B cell (primary cell): ENCODE data around the gene TOLLIP. TPM values are rescaled to one million over a fixed set of nuclear protein-coding genes. Genes with fewer than 3 reads are reported as not detected.
A peak's percentile ranks its signal among the peaks of the same experiment; 100 is the strongest.

Experiments used
- ATAC-seq: fragments of 200-7000 bp; cut with Tn5 transposase; one replicate; pipeline ENCODE4 v1.10.0; 2021; ENCODE audit warnings: low read depth, mild to moderate bottlenecking, moderate number of reproducible peaks, moderate library complexity
- CTCF ChIA-PET: fragments of 350-600 bp; sonication (Branson Sonifier 250); formaldehyde crosslinking; loops from one replicate; lab custom pipeline; 2021; ENCODE audit warnings: antibody characterized with exemption, inconsistent platforms; lab: Charles Lee
- POLR2A ChIA-PET: fragments of 350-600 bp; sonication (Branson Sonifier 250); formaldehyde crosslinking; loops from one replicate; lab custom pipeline; 2021; ENCODE audit warnings: antibody characterized with exemption; lab: Charles Lee
- DNase-seq: peaks from one replicate; pipeline ENCODE4 v3.0.0; 2013
- H2AFZ ChIP-seq: 2 replicates; pipeline ENCODE4 v1.6.1; 2012; ENCODE audit warnings: mild to moderate bottlenecking, low read depth, low read length; ENCODE audit not compliant: insufficient read depth, poor library complexity, severe bottlenecking
- H3K27ac ChIP-seq, 2 donors: 1 replicate in 1 of 2; 2 replicates in 1 of 2; pipeline ENCODE4 v1.5.1; 2012 to 2013; ENCODE audit warnings: low read length in 2 of 2, mild to moderate bottlenecking in 2 of 2, moderate library complexity in 1 of 2
- H3K27me3 ChIP-seq, 4 experiments: fragments of 200-600 bp in 1 of 4; sonication (generic) in 1 of 4; replicated peaks in 1 of 4; 1 replicate in 2 of 4; 2 replicates in 2 of 4; pipeline versions ENCODE4 v1.6.1 to v1.7.0; 2013 to 2016; ENCODE audit warnings: low read length in 3 of 4, mild to moderate bottlenecking in 2 of 4, mixed read lengths in 1 of 4, moderate library complexity in 1 of 4; ENCODE audit not compliant: insufficient read depth in 4 of 4, control insufficient read depth in 3 of 4; ENCODE audit errors: control extremely low read depth in 1 of 4
- H3K36me3 ChIP-seq, 2 experiments: replicated peaks in 1 of 2; 1 replicate in 1 of 2; 2 replicates in 1 of 2; pipeline versions ENCODE4 v1.6.1 to v1.7.1; 2013; ENCODE audit warnings: low read length in 1 of 2; ENCODE audit not compliant: insufficient read depth in 2 of 2, control insufficient read depth in 1 of 2; ENCODE audit errors: control extremely low read depth in 1 of 2, extremely low read depth in 1 of 2
- H3K4me1 ChIP-seq, 2 donors: fragments of 200-600 bp in 1 of 2; sonication (generic) in 1 of 2; 1 replicate in 1 of 2; 2 replicates in 1 of 2; pipeline versions ENCODE4 v1.5.1 to v1.6.1; 2013 to 2017; ENCODE audit warnings: low read length in 2 of 2; ENCODE audit not compliant: control insufficient read depth in 2 of 2, insufficient read depth in 2 of 2
- H3K4me2 ChIP-seq: replicated peaks from 2 replicates; pipeline ENCODE3; 2012; ENCODE audit warnings: mild to moderate bottlenecking, low read depth, low read length; ENCODE audit not compliant: poor library complexity, severe bottlenecking
- H3K4me3 ChIP-seq, 5 experiments: fragments of 200-600 bp in 1 of 5; sonication (generic) in 1 of 5; 1 replicate in 3 of 5; 2 replicates in 2 of 5; pipeline versions ENCODE4 v1.5.1 to v1.7.0; 2011 to 2016; ENCODE audit warnings: low read length in 4 of 5, mild to moderate bottlenecking in 4 of 5, low read depth in 2 of 5, control low read depth in 1 of 5, moderate library complexity in 1 of 5; ENCODE audit not compliant: insufficient read depth in 1 of 5; ENCODE audit errors: control extremely low read depth in 1 of 5, extremely low read depth in 1 of 5
- H3K79me2 ChIP-seq: fragments of 200-600 bp; sonication (generic); one replicate; pipeline ENCODE4 v1.6.0; 2016; ENCODE audit warnings: low read length; ENCODE audit not compliant: control insufficient read depth, insufficient read depth
- H3K9ac ChIP-seq: fragments of 200-600 bp; sonication (generic); 2 replicates; pipeline ENCODE4 v1.6.1; 2017; ENCODE audit warnings: mild to moderate bottlenecking, low read length, moderate library complexity
- H3K9me3 ChIP-seq, 3 donors: one replicate each; pipeline versions ENCODE4 v1.6.1 to v1.7.1; 2013; ENCODE audit warnings: low read length in 2 of 3; ENCODE audit not compliant: control insufficient read depth in 2 of 3, insufficient read depth in 1 of 3; ENCODE audit errors: control extremely low read depth in 1 of 3
- H4K20me1 ChIP-seq: 2 replicates; pipeline ENCODE4 v1.6.0; 2012; ENCODE audit warnings: mild to moderate bottlenecking, low read length; ENCODE audit not compliant: insufficient read depth, control insufficient read depth, poor library complexity, severe bottlenecking
- H3K27ac Mint-ChIP-seq: one replicate; pipeline ENCODE4 v1.8.0; 2021; ENCODE audit warnings: mixed read lengths
- H3K27me3 Mint-ChIP-seq: one replicate; pipeline ENCODE4 v1.8.0; 2021; ENCODE audit warnings: mixed read lengths
- H3K4me1 Mint-ChIP-seq: one replicate; pipeline ENCODE4 v1.8.0; 2021; ENCODE audit warnings: mixed read lengths
- H3K4me3 Mint-ChIP-seq: one replicate; pipeline ENCODE4 v1.8.0; 2021; ENCODE audit warnings: mixed read lengths
- H3K9me3 Mint-ChIP-seq: one replicate; pipeline ENCODE4 v1.8.0; 2022; ENCODE audit warnings: mixed read lengths; ENCODE audit not compliant: insufficient read depth
- EZH2 ChIP-seq: IDR thresholded peaks from 2 replicates; pipeline ENCODE4 v1.6.1; 2012; ENCODE audit warnings: borderline replicate concordance, low read depth, mild to moderate bottlenecking, moderate library complexity, low read length; ENCODE audit not compliant: insufficient read depth, poor library complexity, severe bottlenecking
- WGBS: methylation state at CpG from one replicate; pipeline ENCODE4 v1.1.5; 2013; ENCODE audit warnings: missing lambda C conversion rate; ENCODE audit not compliant: insufficient coverage; 5-methylcytosine and 5-hydroxymethylcytosine counted together
- intact Hi-C: fragments of 100-400 bp; cut with micrococcal nuclease; formaldehyde crosslinking; loops from one replicate; pipeline ENCODE4 v1.10.0; 2022
- polyA plus RNA-seq: library from polyadenylated mRNA; depleted of rRNA; stranded (reverse); fragments of >200 nt; gene quantifications from 2 replicates; pipeline ENCODE4 v1.2.3, GENCODE V29; 2012
- total RNA-seq, 2 donors: library from RNA; stranded (reverse); fragments of 120-200 nt in 1 of 2; gene quantifications; 1 replicate in 1 of 2; 2 replicates in 1 of 2; pipeline versions ENCODE4 v1.2.3 to v1.2.4, GENCODE V29; 2013 to 2022
- TF ChIP-seq, protein P1 (sequence below): fragments of 200-600 bp; IDR thresholded peaks from one replicate; pipeline ENCODE4 v1.8.0; 2022; ENCODE audit warnings: antibody characterized with exemption, mild to moderate bottlenecking

The TOLLIP gene
- total and polyA plus RNA-seq, 2 donors (not counting 1 experiment from before 2014, with no cell fraction given) = 34.7 to 52.5 TPM

DNA sequence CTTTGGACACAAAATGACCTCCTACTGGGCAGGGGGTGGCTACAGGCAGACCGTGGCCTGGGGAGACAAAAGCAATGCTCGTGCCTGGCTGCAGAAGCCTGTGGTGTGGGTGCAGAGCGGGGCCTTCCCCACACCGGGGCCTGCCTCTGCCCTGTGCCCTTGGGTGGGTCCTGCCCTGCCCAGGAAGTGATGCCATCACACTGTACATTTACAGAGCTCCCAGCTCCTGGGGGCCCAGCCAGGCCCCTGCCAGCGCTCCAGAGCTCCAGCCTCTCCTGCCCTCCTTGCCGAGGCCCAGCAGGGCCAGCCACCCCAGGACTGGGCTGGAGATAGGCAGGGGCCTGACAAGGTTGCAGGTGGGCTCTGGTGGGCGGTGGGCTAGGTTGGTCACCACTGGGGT, 46.4 kb downstream of the TOLLIP start:
- H3K4me2 ChIP-seq = peak overlapping the region; percentile 94
- H3K9me3 ChIP-seq = peaks cover 0 to 12% (median 5%) of the 10 kb centered on the region in 3 donors
- H4K20me1 ChIP-seq = no peaks in the 10 kb centered on the region
- H3K27ac Mint-ChIP-seq = peak overlapping the region; percentile 86
- peaks cover 19% of the 10 kb centered on the region for H3K4me1 Mint-ChIP-seq
- H3K4me1 ChIP-seq = peaks cover 12 to 20% of the 10 kb centered on the region in 2 donors
- POLR2A ChIA-PET = interaction anchor here (1.2 kb wide), 1 partner anchor 120 kb away, joined by 6 read pairs; no protein-coding TSS in a partner anchor
- H3K79me2 ChIP-seq = no peaks in the 10 kb centered on the region
- H3K27me3 ChIP-seq = no peaks in the 10 kb centered on the region
- CTCF ChIA-PET = interaction anchor here (1.3 to 1.9 kb wide), 2 partner anchors 48 to 312 kb away, joined by 3 to 7 read pairs; no protein-coding TSS in a partner anchor
- no peak for DNase-seq
- H2AFZ ChIP-seq = peak overlapping the region; percentile 91
- H3K9ac ChIP-seq = peak overlapping the region; percentile 68
- H3K9me3 Mint-ChIP-seq = peaks cover 6% of the 10 kb centered on the region
- intact Hi-C loops = loop anchor here (2.0 to 5.0 kb wide), 2 partner anchors 74 to 309 kb away; partner anchors contain the start of gene DUSP8
- no peaks in the 10 kb centered on the region for H3K27me3 Mint-ChIP-seq
- no peak for TF ChIP-seq EZH2
- WGBS = 28% methylated on average over 6 of the region's 7 CpGs
- H3K4me3 Mint-ChIP-seq = peak overlapping the region; percentile 87
- peak; percentile 19 for ATAC-seq
- H3K27ac ChIP-seq = peak overlapping the region in 1 of 2 donors; percentile 79
- H3K4me3 ChIP-seq = peak overlapping the region in 4 of 5 experiments; percentile 54 to 67 (median 62)
- H3K36me3 ChIP-seq = peaks cover 0 to 2% of the 10 kb centered on the region in 2 experiments

GRCh38 chr11:1262172-1263006, 47.0 kb downstream of the TOLLIP start:
- Histone ChIP-seq H3K36me3 (peaks cover 0 to 2% of the 10 kb centered on the region in 2 experiments), H2AFZ (peak overlapping the region; percentile 91), H3K27ac (peak overlapping the region; percentile 25 to 79), H3K9ac (peak overlapping the region; percentile 68), H3K9me3 (peaks cover 0 to 12% (median 5%) of the 10 kb centered on the region in 3 donors), H3K4me1 (peaks cover 12 to 20% of the 10 kb centered on the region in 2 donors), H3K27me3 (no peaks in the 10 kb centered on the region), H3K4me3 (peak overlapping the region in 4 of 5 experiments; percentile 54 to 67 (median 62)), H3K79me2 (no peaks in the 10 kb centered on the region), H3K4me2 (peak overlapping the region; percentile 94), H4K20me1 (no peaks in the 10 kb centered on the region)
- ATAC-seq (peak; percentile 94), DNase-seq (peak; percentile 83)
- intact Hi-C loops = loop anchor here (1.0 to 5.0 kb wide), 4 partner anchors 47 to 310 kb away; partner anchors contain the start of genes BRSK2, DUSP8 and TOLLIP
- WGBS = 19% methylated on average over 24 of the region's 31 CpGs
- Mint-ChIP-seq H3K27ac (peak overlapping the region; percentile 86), H3K4me1 (peaks cover 19% of the 10 kb centered on the region), H3K9me3 (peaks cover 6% of the 10 kb centered on the region), H3K4me3 (peak overlapping the region; percentile 87), H3K27me3 (no peaks in the 10 kb centered on the region)
- CTCF ChIA-PET = interaction anchor here (1.3 to 1.9 kb wide), 2 partner anchors 49 to 312 kb away, joined by 3 to 7 read pairs; no protein-coding TSS in a partner anchor
- POLR2A ChIA-PET = interaction anchor here (0.7 to 1.2 kb wide), 2 partner anchors 49 to 120 kb away, joined by 3 to 6 read pairs; no protein-coding TSS in a partner anchor
- TF ChIP-seq EZH2 = no peak
- TF ChIP-seq, protein P1, sequence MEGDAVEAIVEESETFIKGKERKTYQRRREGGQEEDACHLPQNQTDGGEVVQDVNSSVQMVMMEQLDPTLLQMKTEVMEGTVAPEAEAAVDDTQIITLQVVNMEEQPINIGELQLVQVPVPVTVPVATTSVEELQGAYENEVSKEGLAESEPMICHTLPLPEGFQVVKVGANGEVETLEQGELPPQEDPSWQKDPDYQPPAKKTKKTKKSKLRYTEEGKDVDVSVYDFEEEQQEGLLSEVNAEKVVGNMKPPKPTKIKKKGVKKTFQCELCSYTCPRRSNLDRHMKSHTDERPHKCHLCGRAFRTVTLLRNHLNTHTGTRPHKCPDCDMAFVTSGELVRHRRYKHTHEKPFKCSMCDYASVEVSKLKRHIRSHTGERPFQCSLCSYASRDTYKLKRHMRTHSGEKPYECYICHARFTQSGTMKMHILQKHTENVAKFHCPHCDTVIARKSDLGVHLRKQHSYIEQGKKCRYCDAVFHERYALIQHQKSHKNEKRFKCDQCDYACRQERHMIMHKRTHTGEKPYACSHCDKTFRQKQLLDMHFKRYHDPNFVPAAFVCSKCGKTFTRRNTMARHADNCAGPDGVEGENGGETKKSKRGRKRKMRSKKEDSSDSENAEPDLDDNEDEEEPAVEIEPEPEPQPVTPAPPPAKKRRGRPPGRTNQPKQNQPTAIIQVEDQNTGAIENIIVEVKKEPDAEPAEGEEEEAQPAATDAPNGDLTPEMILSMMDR = no peak
